ENCODE measurements around the gene SHB.

- TF ChIP-seq, protein P1, sequence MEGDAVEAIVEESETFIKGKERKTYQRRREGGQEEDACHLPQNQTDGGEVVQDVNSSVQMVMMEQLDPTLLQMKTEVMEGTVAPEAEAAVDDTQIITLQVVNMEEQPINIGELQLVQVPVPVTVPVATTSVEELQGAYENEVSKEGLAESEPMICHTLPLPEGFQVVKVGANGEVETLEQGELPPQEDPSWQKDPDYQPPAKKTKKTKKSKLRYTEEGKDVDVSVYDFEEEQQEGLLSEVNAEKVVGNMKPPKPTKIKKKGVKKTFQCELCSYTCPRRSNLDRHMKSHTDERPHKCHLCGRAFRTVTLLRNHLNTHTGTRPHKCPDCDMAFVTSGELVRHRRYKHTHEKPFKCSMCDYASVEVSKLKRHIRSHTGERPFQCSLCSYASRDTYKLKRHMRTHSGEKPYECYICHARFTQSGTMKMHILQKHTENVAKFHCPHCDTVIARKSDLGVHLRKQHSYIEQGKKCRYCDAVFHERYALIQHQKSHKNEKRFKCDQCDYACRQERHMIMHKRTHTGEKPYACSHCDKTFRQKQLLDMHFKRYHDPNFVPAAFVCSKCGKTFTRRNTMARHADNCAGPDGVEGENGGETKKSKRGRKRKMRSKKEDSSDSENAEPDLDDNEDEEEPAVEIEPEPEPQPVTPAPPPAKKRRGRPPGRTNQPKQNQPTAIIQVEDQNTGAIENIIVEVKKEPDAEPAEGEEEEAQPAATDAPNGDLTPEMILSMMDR (IDR thresholded peaks at IDR 0.05; ENCODE audit: low read length) = no peak
- TF ChIP-seq EZH2 (IDR thresholded peaks at IDR 0.05; ENCODE audit: borderline replicate concordance, low read length) = no peak
These were observed 21.1 kb upstream of the SHB start for GRCh38 chr9:38090170-38090569.

Measured in OCI-LY1 (cell line).